ENCODE measurements around the gene ICAM5. TPM values are rescaled to one million over a fixed set of nuclear protein-coding genes. Genes with fewer than 3 reads are reported as not detected.
"Not testable (repeated sequence)": the region's sequence is repeated elsewhere in the genome, so short reads cannot be mapped to it uniquely, and the experiment has no call there.

Gene ICAM5
- total RNA-seq, 4 donors from 2014 or later: 0.27 to 0.48 TPM; not detected in 2

DNA sequence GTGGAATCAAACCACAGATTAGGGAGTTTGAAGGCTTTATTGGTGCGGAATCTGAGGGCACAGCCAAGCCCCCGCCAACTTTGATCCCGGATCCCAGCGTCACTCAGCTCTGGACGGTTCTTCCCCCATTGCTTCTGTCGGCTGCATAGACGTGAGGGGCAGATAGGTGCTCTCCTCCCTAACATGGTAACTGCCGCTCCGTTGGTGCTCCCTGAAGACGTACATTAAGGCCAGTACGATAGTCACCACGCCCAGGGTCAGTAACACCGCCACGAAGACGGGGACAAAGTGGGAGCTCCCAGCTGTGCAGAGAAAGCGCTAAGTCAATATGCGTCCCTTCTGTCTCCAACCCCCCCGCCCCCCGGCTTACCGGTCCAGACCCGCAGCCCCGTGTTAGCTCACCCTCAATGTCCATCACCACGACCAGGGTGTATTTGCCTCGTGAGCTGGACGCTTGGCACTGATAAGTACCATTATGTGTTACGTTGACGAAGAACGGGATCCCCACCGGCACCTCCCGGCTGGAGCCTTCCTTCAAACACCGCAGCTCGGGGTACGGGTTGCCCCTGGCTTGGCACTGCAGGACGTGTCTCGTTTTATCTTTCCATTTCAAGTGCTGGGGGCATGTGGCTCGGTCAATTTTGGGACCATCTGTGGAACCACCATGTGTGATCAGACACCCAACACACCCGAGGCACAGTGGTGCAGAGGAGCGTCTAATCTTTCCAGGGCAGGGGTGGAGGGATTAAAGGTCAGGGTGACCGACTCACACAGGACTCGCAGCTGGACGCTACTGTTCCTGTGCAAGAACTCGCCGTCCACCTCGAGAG, 44.2 kb downstream of the ICAM5 start:
- no peak for TF ChIP-seq EP300 (IDR thresholded peaks at IDR 0.05; ENCODE audit: low read depth)
- TF ChIP-seq POLR2A (IDR thresholded peaks at IDR 0.05): no peak
- 18% methylated on average over 43 of the region's 44 CpGs; no CpG with 5 or more reads in 1 of the 2 donors for WGBS, 2 donors (ENCODE audit: low coverage in 1 of 2)
- peak overlapping the region; percentile 90 to 95 (median 91) for H3K27ac ChIP-seq
- H3K36me3 ChIP-seq: peaks cover 0 to 6% (median under 1%) of the 10 kb centered on the region in 4 donors
- H3K4me1 ChIP-seq: peaks cover 0 to 31% (median 18%) of the 10 kb centered on the region in 4 donors
- peak overlapping the region; percentile 45 to 89 (median 72) for H3K4me3 ChIP-seq
- peak; percentile 32 for DNase-seq
- H3K27me3 ChIP-seq: no peaks in the 10 kb centered on the region
- intact Hi-C loops (cut with DNase I; ENCODE audit: low total_unique reads): no loop called here
- in situ Hi-C loops (cut with MboI; ENCODE audit: low pct_ligation_motif_present in 1 of 4, low pct_unique_long_range_greater_than_20kb in 1 of 4, low sequenced_read_pairs in 3 of 4): no loop called here
- H3K9me3 ChIP-seq: no peaks in the 10 kb centered on the region

DNA sequence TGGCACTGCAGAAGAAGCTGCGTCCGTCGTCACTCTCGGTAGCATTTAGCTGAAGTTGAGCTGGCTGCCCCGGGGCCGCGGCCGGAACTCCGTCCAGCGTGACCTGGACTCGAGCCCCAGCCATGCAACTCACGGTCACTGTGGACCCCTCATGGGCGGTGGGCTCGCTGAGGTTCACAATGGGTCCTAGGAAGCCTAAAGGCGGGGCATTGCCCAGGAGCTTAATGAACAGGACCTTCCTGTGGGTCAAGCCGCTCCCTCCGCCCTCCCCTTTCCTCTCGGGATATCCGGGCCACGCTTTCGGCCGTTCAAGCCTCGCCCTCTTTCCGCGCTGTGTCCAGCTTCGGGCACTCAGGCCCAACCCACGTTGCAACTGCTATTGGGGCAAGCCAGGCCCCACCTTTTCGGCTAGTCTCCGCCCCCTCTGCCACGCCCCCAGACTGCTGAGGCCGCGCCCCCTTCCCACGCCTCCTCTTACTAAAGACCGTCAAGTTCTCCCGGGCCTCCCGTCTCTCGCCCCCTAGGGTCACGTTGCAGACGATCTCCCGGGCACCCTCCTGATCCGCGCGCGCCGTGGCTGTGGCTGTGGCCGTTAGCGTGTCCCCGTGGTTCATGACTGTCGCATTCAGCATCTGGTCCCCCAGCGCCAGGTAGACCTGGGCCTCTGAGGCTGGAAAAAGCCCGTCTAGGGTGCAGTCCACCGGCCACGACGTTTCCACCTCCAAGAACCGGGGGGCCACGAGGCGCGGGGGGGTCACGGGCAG, 45.0 kb downstream of the ICAM5 start:
- H3K9me3 ChIP-seq: no peaks in the 10 kb centered on the region
- 38% methylated on average over 28 of the region's 59 CpGs; no CpG with 5 or more reads in 1 of the 2 donors for WGBS, 2 donors (ENCODE audit: low coverage in 1 of 2)
- H3K36me3 ChIP-seq: no peaks in the 10 kb centered on the region
- peak overlapping the region; percentile 45 to 89 (median 72) for H3K4me3 ChIP-seq
- intact Hi-C loops (cut with DNase I; ENCODE audit: low total_unique reads): no loop called here
- in situ Hi-C loops (cut with MboI; ENCODE audit: low pct_ligation_motif_present in 1 of 4, low pct_unique_long_range_greater_than_20kb in 1 of 4, low sequenced_read_pairs in 3 of 4): no loop called here
- peaks cover 0 to 31% (median 18%) of the 10 kb centered on the region in 4 donors for H3K4me1 ChIP-seq
- H3K27me3 ChIP-seq: no peaks in the 10 kb centered on the region
- TF ChIP-seq EP300 (IDR thresholded peaks at IDR 0.05; ENCODE audit: low read depth) (no peak), POLR2AphosphoS5 (IDR thresholded peaks at IDR 0.05) (peak; percentile 69 to 92 (median 89)), POLR2A (IDR thresholded peaks at IDR 0.05) (peak; percentile 84)
- TF ChIP-seq, protein P1, sequence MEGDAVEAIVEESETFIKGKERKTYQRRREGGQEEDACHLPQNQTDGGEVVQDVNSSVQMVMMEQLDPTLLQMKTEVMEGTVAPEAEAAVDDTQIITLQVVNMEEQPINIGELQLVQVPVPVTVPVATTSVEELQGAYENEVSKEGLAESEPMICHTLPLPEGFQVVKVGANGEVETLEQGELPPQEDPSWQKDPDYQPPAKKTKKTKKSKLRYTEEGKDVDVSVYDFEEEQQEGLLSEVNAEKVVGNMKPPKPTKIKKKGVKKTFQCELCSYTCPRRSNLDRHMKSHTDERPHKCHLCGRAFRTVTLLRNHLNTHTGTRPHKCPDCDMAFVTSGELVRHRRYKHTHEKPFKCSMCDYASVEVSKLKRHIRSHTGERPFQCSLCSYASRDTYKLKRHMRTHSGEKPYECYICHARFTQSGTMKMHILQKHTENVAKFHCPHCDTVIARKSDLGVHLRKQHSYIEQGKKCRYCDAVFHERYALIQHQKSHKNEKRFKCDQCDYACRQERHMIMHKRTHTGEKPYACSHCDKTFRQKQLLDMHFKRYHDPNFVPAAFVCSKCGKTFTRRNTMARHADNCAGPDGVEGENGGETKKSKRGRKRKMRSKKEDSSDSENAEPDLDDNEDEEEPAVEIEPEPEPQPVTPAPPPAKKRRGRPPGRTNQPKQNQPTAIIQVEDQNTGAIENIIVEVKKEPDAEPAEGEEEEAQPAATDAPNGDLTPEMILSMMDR (IDR thresholded peaks at IDR 0.05): peak in 3 of 5 experiments; percentile 4 to 29 (median 17)
- peak overlapping the region; percentile 90 to 95 (median 91) for H3K27ac ChIP-seq
- DNase-seq: peak; percentile 97

DNA sequence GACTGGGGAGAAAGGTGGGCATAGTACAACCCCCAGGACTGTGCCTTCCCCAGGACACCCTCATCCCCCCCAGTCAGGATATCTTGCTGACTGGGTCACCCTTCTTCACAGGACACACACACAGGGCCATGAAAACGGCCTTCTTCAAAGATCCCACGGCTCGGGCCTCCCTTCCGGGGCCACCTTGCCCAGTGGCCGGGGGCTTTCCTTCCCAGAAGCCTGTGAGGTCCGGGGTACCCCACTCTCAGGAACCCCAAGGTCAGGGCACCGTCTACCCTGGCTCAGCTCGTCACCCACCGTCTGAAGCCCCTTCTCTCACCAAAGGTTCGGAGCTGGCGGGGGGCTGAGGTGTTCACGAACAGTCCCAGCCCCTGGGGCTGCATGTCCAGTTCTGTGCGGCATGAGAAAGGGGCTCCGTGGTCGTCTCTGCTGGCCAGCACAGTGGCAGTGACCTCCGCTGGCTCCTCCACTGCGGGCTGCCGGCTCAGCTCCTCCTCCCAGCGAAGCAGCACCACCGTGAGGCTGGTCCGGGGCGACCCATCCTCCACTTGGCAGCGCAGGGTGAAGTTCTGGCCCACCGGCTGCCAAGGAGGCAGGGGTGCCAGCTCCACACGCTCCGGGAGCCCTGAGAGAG, 45.7 kb downstream of the ICAM5 start:
- no peak overlapping the region for H3K4me3 ChIP-seq
- TF ChIP-seq POLR2A (IDR thresholded peaks at IDR 0.05): no peak
- TF ChIP-seq, protein P1 (IDR thresholded peaks at IDR 0.05): no peak
- no peak for TF ChIP-seq POLR2AphosphoS5 (IDR thresholded peaks at IDR 0.05)
- no peak for TF ChIP-seq EP300 (IDR thresholded peaks at IDR 0.05; ENCODE audit: low read depth)
- H3K27ac ChIP-seq: peak overlapping the region in 3 of 4 donors; percentile 90 to 95 (median 92)
- 78% methylated on average over 19 of the region's 26 CpGs; no CpG with 5 or more reads in 1 of the 2 donors for WGBS, 2 donors (ENCODE audit: low coverage in 1 of 2)
- in situ Hi-C loops (cut with MboI; ENCODE audit: low pct_ligation_motif_present in 1 of 4, low pct_unique_long_range_greater_than_20kb in 1 of 4, low sequenced_read_pairs in 3 of 4) (no loop called here), intact Hi-C loops (cut with DNase I; ENCODE audit: low total_unique reads) (no loop called here)
- no peaks in the 10 kb centered on the region for H3K36me3 ChIP-seq
- no peaks in the 10 kb centered on the region for H3K27me3 ChIP-seq
- H3K9me3 ChIP-seq: no peaks in the 10 kb centered on the region
- H3K4me1 ChIP-seq: peaks cover 0 to 31% (median 18%) of the 10 kb centered on the region in 4 donors
- no peak for DNase-seq

DNA sequence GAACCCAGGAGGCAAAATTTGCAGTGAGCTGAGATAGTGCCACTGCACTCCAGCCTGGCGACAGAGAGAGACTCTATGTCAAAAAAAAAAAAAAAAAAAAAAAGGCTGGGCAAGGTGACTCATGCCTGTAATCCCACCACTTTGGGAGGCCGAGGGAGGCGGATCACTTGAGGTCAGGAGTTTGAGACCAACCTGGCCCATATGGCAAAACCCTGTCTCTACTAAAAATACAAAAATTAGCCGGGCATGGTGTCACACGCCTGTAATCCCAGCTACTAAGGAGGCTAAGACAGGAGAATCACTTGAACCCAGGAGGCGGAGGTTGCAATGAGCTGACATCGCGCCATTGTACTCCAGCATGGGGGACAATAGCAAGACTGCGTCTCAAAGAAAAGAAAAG, 47.0 kb downstream of the ICAM5 start:
- WGBS, 2 donors (ENCODE audit: low coverage in 1 of 2): 89 to 91% methylated on average over 8 to 9 of the region's 9 CpGs

More for the DNA sequence above, 47.0 kb downstream of the ICAM5 start:
- H3K36me3 ChIP-seq; intact Hi-C loops (cut with DNase I; ENCODE audit: low total_unique reads); DNase-seq; in situ Hi-C loops (cut with MboI; ENCODE audit: low pct_ligation_motif_present in 1 of 4, low pct_unique_long_range_greater_than_20kb in 1 of 4, low sequenced_read_pairs in 3 of 4); H3K27ac ChIP-seq; H3K9me3 ChIP-seq; H3K4me3 ChIP-seq; H3K27me3 ChIP-seq: not testable (repeated sequence)
- H3K4me1 ChIP-seq: peaks cover 0 to 29% (median 13%) of the 10 kb centered on the region in 4 donors
